ENCODE data around the gene PCBP3. TPM values are rescaled to one million over a fixed set of nuclear protein-coding genes. Genes with fewer than 3 reads are reported as not detected.

The PCBP3 gene
- total RNA-seq, 1 experiment from 2014 or later: not detected

DNA sequence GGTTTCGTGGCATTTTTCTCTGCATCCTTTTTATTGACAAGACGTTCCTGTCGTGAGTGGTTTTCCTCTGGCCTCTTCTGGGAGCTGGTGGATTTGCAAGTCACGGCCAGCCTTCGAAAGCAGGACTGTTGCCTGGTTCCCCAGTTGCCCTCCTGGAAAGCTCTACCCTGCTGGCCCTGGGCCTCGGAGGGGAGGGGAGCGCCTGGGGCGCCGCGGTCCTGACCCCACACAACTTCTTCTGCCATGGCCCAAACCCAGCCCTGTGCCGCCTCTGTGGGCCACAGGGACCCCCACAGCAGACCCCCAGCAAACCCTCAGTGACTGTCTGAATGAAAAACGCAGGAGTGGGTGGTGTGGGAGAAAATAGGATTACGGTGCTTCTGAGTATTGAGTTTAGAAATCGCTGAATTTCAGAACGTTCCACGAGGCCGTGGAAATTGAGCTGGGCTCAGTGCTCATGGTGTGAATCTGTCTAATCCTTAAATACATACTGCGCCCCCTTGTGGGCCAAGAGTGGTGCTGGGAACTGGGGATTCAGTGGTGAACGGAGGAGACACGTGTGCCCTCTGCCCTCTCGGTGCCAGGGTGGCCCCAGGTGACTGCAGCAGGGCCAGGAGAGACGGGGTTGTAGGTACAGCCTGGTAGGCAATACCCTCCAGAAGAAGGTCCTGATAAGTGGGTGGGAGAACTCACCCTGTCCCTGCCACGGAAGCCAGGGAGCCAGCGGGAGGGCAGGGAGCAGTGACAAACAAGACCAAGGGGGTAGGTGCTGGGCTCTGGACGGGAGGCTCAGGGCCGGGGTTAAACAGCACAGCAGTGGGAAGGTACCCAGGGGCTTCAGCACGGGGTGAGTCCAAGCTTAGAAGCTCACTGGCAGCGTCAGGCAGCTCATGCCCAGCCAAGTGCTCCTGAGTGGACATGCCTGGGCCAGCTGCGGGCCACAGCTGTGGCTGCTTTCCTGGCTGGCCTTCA lies 236.9 kb downstream of the PCBP3 start:
- peak; percentile 10 for DNase-seq (ENCODE audit: low read depth, low spot score)
- Histone ChIP-seq H3K4me3 (ENCODE audit: low read depth in 2 of 2, low read length in 2 of 2) (no peak overlapping the region), H3K27me3 (ENCODE audit: control insufficient read depth, insufficient read depth, low read length) (no peaks in the 10 kb centered on the region), H3K4me1 (ENCODE audit: control insufficient read depth, insufficient read depth, low read length) (no peaks in the 10 kb centered on the region), H3K9me3 (ENCODE audit: control insufficient read depth, insufficient read depth, low read depth, low read length) (no peaks in the 10 kb centered on the region), H3K36me3 (ENCODE audit: control insufficient read depth, insufficient read depth, low read length) (no peaks in the 10 kb centered on the region), H3K27ac (ENCODE audit: low read length) (no peak overlapping the region)
- POLR2A ChIA-PET: no interaction called here
- CTCF ChIA-PET: interaction anchor here (1.1 kb wide), 1 partner anchor 324 kb away, joined by 5 read pairs; no protein-coding TSS in a partner anchor
- no TSS peak for BruUV-seq (replicated peaks)
- in situ Hi-C loops (cut with HindIII; ENCODE audit: low pct_unique_long_range_greater_than_20kb, low sequenced_read_pairs) (no loop called here), intact Hi-C loops (cut with micrococcal nuclease; ENCODE audit: unreplicated experiment) (no loop called here)
- peak; percentile 91 for ATAC-seq
- TF ChIP-seq POLR2AphosphoS5 (IDR thresholded peaks at IDR 0.05; ENCODE audit: low read depth, low read length): no peak
- TF ChIP-seq SIN3A (IDR thresholded peaks at IDR 0.05; ENCODE audit: borderline replicate concordance, insufficient read depth, low read depth, low read length): no peak
- TF ChIP-seq, protein P1, sequence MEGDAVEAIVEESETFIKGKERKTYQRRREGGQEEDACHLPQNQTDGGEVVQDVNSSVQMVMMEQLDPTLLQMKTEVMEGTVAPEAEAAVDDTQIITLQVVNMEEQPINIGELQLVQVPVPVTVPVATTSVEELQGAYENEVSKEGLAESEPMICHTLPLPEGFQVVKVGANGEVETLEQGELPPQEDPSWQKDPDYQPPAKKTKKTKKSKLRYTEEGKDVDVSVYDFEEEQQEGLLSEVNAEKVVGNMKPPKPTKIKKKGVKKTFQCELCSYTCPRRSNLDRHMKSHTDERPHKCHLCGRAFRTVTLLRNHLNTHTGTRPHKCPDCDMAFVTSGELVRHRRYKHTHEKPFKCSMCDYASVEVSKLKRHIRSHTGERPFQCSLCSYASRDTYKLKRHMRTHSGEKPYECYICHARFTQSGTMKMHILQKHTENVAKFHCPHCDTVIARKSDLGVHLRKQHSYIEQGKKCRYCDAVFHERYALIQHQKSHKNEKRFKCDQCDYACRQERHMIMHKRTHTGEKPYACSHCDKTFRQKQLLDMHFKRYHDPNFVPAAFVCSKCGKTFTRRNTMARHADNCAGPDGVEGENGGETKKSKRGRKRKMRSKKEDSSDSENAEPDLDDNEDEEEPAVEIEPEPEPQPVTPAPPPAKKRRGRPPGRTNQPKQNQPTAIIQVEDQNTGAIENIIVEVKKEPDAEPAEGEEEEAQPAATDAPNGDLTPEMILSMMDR (IDR thresholded peaks at IDR 0.05): peak; percentile 82

DNA sequence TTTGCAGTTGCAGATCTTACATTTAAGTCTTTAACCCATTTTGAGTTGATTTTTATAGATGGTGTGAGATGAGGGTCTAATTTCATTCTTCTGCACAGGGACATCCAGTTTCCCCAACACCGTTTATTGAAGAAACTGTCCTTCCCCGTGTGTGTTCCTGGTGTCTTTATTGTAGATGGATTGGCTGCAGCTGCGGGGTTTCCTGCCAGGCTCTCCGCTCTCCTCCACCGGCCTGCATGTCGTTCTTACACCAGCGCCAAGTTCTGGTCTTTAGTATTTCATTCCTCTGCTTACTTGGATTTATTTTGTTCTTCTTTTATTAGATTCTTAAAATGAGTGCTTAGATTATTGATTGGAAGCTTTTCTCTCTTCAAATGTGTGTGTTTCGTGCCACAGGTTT lies 239.1 kb downstream of the PCBP3 start:
- no peaks in the 10 kb centered on the region for H3K4me1 ChIP-seq (ENCODE audit: control insufficient read depth, insufficient read depth, low read length)
- intact Hi-C loops (cut with micrococcal nuclease; ENCODE audit: unreplicated experiment) (no loop called here), in situ Hi-C loops (cut with HindIII; ENCODE audit: low pct_unique_long_range_greater_than_20kb, low sequenced_read_pairs) (no loop called here)
- no peaks in the 10 kb centered on the region for H3K27me3 ChIP-seq (ENCODE audit: control insufficient read depth, insufficient read depth, low read length)
- H3K9me3 ChIP-seq (ENCODE audit: control insufficient read depth, insufficient read depth, low read depth, low read length): no peaks in the 10 kb centered on the region
- H3K36me3 ChIP-seq (ENCODE audit: control insufficient read depth, insufficient read depth, low read length): no peaks in the 10 kb centered on the region
- no TSS peak for BruUV-seq (replicated peaks)
- ChIA-PET CTCF (no interaction called here), POLR2A (no interaction called here)
- DNase-seq (ENCODE audit: low read depth, low spot score): no peak
- ATAC-seq: no peak
- H3K27ac ChIP-seq (ENCODE audit: low read length): no peak overlapping the region
- no peak overlapping the region for H3K4me3 ChIP-seq (ENCODE audit: low read depth in 2 of 2, low read length in 2 of 2)
- no peak for TF ChIP-seq SIN3A (IDR thresholded peaks at IDR 0.05; ENCODE audit: borderline replicate concordance, insufficient read depth, low read depth, low read length)
- TF ChIP-seq POLR2AphosphoS5 (IDR thresholded peaks at IDR 0.05; ENCODE audit: low read depth, low read length): no peak
- TF ChIP-seq, protein P2, sequence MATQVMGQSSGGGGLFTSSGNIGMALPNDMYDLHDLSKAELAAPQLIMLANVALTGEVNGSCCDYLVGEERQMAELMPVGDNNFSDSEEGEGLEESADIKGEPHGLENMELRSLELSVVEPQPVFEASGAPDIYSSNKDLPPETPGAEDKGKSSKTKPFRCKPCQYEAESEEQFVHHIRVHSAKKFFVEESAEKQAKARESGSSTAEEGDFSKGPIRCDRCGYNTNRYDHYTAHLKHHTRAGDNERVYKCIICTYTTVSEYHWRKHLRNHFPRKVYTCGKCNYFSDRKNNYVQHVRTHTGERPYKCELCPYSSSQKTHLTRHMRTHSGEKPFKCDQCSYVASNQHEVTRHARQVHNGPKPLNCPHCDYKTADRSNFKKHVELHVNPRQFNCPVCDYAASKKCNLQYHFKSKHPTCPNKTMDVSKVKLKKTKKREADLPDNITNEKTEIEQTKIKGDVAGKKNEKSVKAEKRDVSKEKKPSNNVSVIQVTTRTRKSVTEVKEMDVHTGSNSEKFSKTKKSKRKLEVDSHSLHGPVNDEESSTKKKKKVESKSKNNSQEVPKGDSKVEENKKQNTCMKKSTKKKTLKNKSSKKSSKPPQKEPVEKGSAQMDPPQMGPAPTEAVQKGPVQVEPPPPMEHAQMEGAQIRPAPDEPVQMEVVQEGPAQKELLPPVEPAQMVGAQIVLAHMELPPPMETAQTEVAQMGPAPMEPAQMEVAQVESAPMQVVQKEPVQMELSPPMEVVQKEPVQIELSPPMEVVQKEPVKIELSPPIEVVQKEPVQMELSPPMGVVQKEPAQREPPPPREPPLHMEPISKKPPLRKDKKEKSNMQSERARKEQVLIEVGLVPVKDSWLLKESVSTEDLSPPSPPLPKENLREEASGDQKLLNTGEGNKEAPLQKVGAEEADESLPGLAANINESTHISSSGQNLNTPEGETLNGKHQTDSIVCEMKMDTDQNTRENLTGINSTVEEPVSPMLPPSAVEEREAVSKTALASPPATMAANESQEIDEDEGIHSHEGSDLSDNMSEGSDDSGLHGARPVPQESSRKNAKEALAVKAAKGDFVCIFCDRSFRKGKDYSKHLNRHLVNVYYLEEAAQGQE (IDR thresholded peaks at IDR 0.05; ENCODE audit: insufficient read depth in 1 of 2, low read depth in 2 of 2, low read length in 1 of 2): no peak
- no peak for TF ChIP-seq TCF7L2 (IDR thresholded peaks at IDR 0.05; ENCODE audit: low read depth, low read length)
- TF ChIP-seq, protein P1 (IDR thresholded peaks at IDR 0.05): no peak

All from Panc1 (cell line).